Mesothelial cell of epicardium (in vitro differentiated cells): ENCODE results near the gene POLG2. TPM values are rescaled to one million over a fixed set of nuclear protein-coding genes. Genes with fewer than 3 reads are reported as not detected.
A peak's percentile ranks its signal among the peaks of the same experiment; 100 is the strongest.

Experiments used
- DNase-seq, 2 experiments: peaks; one replicate each; pipeline ENCODE4 v3.0.0; 2021; ENCODE audit warnings: low spot score in 2 of 2; ENCODE audit not compliant: unreplicated experiment in 2 of 2
- H3K27ac Mint-ChIP-seq: 2 replicates; pipeline ENCODE4 v1.8.0; 2021; ENCODE audit warnings: mixed read lengths
- H3K27me3 Mint-ChIP-seq: 2 replicates; pipeline ENCODE4 v1.8.0; 2021; ENCODE audit warnings: low read depth, mixed read lengths
- H3K36me3 Mint-ChIP-seq: 2 replicates; pipeline ENCODE4 v1.8.0; 2021; ENCODE audit warnings: mixed read lengths
- H3K4me1 Mint-ChIP-seq: 2 replicates; pipeline ENCODE4 v1.8.0; 2021; ENCODE audit warnings: mixed read lengths
- H3K4me3 Mint-ChIP-seq: 2 replicates; pipeline ENCODE4 v1.8.0; 2021; ENCODE audit warnings: mild to moderate bottlenecking, moderate library complexity, mixed read lengths
- H3K9me3 Mint-ChIP-seq: 2 replicates; pipeline ENCODE4 v1.8.0; 2021; ENCODE audit warnings: mixed read lengths
- total RNA-seq: library from RNA; stranded (reverse); gene quantifications from 3 replicates; pipeline ENCODE4 v1.2.1, GENCODE V29; 2021
- TF ChIP-seq, protein P1 (sequence below): fragments of 200-600 bp; sonication (generic); IDR thresholded peaks from one replicate; pipeline ENCODE4 v1.5.0; 2021; ENCODE audit warnings: antibody characterized with exemption; ENCODE audit not compliant: unreplicated experiment

The POLG2 gene
- total RNA-seq, 1 donor from 2014 or later: 32.2 TPM

- TF ChIP-seq, protein P1, sequence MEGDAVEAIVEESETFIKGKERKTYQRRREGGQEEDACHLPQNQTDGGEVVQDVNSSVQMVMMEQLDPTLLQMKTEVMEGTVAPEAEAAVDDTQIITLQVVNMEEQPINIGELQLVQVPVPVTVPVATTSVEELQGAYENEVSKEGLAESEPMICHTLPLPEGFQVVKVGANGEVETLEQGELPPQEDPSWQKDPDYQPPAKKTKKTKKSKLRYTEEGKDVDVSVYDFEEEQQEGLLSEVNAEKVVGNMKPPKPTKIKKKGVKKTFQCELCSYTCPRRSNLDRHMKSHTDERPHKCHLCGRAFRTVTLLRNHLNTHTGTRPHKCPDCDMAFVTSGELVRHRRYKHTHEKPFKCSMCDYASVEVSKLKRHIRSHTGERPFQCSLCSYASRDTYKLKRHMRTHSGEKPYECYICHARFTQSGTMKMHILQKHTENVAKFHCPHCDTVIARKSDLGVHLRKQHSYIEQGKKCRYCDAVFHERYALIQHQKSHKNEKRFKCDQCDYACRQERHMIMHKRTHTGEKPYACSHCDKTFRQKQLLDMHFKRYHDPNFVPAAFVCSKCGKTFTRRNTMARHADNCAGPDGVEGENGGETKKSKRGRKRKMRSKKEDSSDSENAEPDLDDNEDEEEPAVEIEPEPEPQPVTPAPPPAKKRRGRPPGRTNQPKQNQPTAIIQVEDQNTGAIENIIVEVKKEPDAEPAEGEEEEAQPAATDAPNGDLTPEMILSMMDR: no peak
- no peaks in the 10 kb centered on the region for H3K9me3 Mint-ChIP-seq
- peaks cover 43% of the 10 kb centered on the region for H3K36me3 Mint-ChIP-seq
- peak overlapping the region; percentile 100 for H3K27ac Mint-ChIP-seq
- peak overlapping the region; percentile 100 for H3K4me3 Mint-ChIP-seq
- H3K27me3 Mint-ChIP-seq: no peaks in the 10 kb centered on the region
- peaks cover 39% of the 10 kb centered on the region for H3K4me1 Mint-ChIP-seq
- peak; percentile 73 to 79 for DNase-seq
Observed at GRCh38 chr17:64505340-64506200, 8.7 kb upstream of the POLG2 start.

- H3K4me3 Mint-ChIP-seq: peak overlapping the region; percentile 100
- H3K27me3 Mint-ChIP-seq: no peaks in the 10 kb centered on the region
- peaks cover 45% of the 10 kb centered on the region for H3K36me3 Mint-ChIP-seq
- H3K4me1 Mint-ChIP-seq: peaks cover 42% of the 10 kb centered on the region
- peak overlapping the region; percentile 100 for H3K27ac Mint-ChIP-seq
- H3K9me3 Mint-ChIP-seq: no peaks in the 10 kb centered on the region
- peak in 1 of 2 experiments; percentile 39 for DNase-seq
- TF ChIP-seq, protein P1: no peak
Observed at GRCh38 chr17:64504769-64505339, 8.0 kb upstream of the POLG2 start.

DNA sequence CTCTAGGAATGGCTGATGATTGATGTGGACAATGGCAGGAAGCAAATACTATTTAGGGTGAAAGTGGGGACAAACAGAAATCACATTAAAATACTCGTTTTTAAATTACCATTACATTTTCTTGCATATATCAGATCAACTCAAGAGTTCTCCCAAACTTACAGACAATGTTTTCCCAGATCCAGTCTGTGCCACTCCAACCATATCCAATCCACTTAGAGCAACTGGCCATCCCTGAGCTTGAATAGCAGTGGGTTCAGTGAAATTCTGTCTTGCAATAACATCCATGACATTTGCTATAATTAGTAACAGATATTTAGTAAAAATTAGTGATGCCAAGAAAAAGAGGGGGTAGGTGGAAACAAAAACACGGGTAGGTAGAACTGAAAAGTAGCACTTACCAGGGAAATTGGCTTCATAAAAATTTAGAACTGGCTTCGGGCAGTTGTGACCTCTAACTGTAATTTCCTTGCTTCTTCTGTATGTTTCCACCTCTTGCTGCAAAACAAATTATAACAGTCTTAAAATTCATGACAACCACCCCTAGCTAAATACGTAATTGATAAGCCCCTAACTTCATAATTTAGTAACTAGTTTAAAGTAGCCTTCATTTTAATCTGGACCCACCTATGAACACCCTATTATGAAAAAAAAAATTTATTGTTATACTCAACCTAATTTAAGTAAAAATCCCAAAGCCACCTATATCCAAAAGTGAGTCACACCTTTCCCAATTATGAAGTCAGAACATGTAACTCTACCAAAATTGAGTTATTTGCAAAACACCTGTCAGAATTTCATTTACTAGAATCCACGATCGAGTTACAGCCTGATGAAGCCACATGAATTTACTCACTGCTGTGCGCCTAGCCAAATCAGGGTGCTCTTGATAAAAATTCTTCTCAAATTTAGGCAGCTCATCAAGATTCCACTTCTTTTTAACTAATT is 7.2 kb upstream of the POLG2 start:
- H3K27ac Mint-ChIP-seq: peak overlapping the region; percentile 100
- peaks cover 39% of the 10 kb centered on the region for H3K4me1 Mint-ChIP-seq
- peaks cover 47% of the 10 kb centered on the region for H3K36me3 Mint-ChIP-seq
- H3K27me3 Mint-ChIP-seq: no peaks in the 10 kb centered on the region
- no peak for DNase-seq
- H3K4me3 Mint-ChIP-seq: peak overlapping the region; percentile 100
- TF ChIP-seq, protein P1: no peak
- H3K9me3 Mint-ChIP-seq: no peaks in the 10 kb centered on the region

GRCh38 chr17:64503341-64503740 is 6.5 kb upstream of the POLG2 start:
- no peaks in the 10 kb centered on the region for H3K9me3 Mint-ChIP-seq
- H3K4me1 Mint-ChIP-seq: peaks cover 34% of the 10 kb centered on the region
- H3K27ac Mint-ChIP-seq: peak overlapping the region; percentile 78
- H3K27me3 Mint-ChIP-seq: no peaks in the 10 kb centered on the region
- no peak overlapping the region for H3K4me3 Mint-ChIP-seq
- no peak for DNase-seq
- TF ChIP-seq, protein P1: no peak
- peaks cover 47% of the 10 kb centered on the region for H3K36me3 Mint-ChIP-seq

GRCh38 chr17:64502809-64503208 is 6.0 kb upstream of the POLG2 start:
- no peak overlapping the region for H3K4me3 Mint-ChIP-seq
- DNase-seq: no peak
- peaks cover 31% of the 10 kb centered on the region for H3K4me1 Mint-ChIP-seq
- no peaks in the 10 kb centered on the region for H3K27me3 Mint-ChIP-seq
- peaks cover 47% of the 10 kb centered on the region for H3K36me3 Mint-ChIP-seq
- peak overlapping the region; percentile 78 for H3K27ac Mint-ChIP-seq
- TF ChIP-seq, protein P1: no peak
- H3K9me3 Mint-ChIP-seq: no peaks in the 10 kb centered on the region
